AG10803 (cell line): Measurements from ENCODE around the gene PREP.

Source experiments
- DNase-seq: peaks from one replicate; pipeline ENCODE4 v3.0.0; 2010; ENCODE audit warnings: low read depth
- H3K4me3 ChIP-seq: 2 replicates; pipeline ENCODE4 v1.5.1; 2011; ENCODE audit warnings: mild to moderate bottlenecking, low read length, control low read depth
- CTCF ChIP-seq: conservative IDR thresholded peaks from 2 replicates; pipeline ENCODE4 v1.5.1; 2011; ENCODE audit warnings: mild to moderate bottlenecking, low read length, control low read depth, inconsistent platforms

Gene PREP

GRCh38 chr6:105380634-105381033 is 22.2 kb downstream of the PREP start:
- DNase-seq: no peak
- H3K4me3 ChIP-seq: no peak overlapping the region
- no peak for TF ChIP-seq CTCF

- H3K4me3 ChIP-seq: no peak overlapping the region
- TF ChIP-seq CTCF: no peak
- no peak for DNase-seq
These were observed 27.1 kb downstream of the PREP start for GRCh38 chr6:105375797-105376196.

- no peak overlapping the region for H3K4me3 ChIP-seq
- no peak for TF ChIP-seq CTCF
- DNase-seq: peak; percentile 70
These were observed 28.9 kb downstream of the PREP start for GRCh38 chr6:105374010-105374420.

- no peak for TF ChIP-seq CTCF
- no peak overlapping the region for H3K4me3 ChIP-seq
- DNase-seq: no peak
These were observed 29.4 kb downstream of the PREP start for GRCh38 chr6:105373481-105373880.

GRCh38 chr6:105372849-105373182 is 30.1 kb downstream of the PREP start:
- DNase-seq: no peak
- H3K4me3 ChIP-seq: no peak overlapping the region
- TF ChIP-seq CTCF: no peak

GRCh38 chr6:105372142-105372848 is 30.6 kb downstream of the PREP start:
- DNase-seq: no peak
- no peak for TF ChIP-seq CTCF
- H3K4me3 ChIP-seq: no peak overlapping the region

- H3K4me3 ChIP-seq: no peak overlapping the region
- DNase-seq: peak; percentile 25
- TF ChIP-seq CTCF: no peak
These were observed 32.5 kb downstream of the PREP start for GRCh38 chr6:105370351-105370750.
